GM21381 (cell line): ENCODE measurements around the gene IFI27L2.
A peak's percentile ranks its signal among the peaks of the same experiment; 100 is the strongest.

Source experiments
- ATAC-seq: cut with Tn5 transposase; IDR thresholded peaks from one replicate; pipeline ENCODE4 v1.9.1; 2021; ENCODE audit warnings: mild to moderate bottlenecking, moderate library complexity; ENCODE audit not compliant: unreplicated experiment

IFI27L2 gene

GRCh38 chr14:94153750-94154342 is 24.4 kb upstream of the IFI27L2 start:
- ATAC-seq = no peak

- no peak for ATAC-seq
Measured at GRCh38 chr14:94152676-94153075, 23.3 kb upstream of the IFI27L2 start.

- no peak for ATAC-seq
Measured at GRCh38 chr14:94145902-94146527, 16.6 kb upstream of the IFI27L2 start.

GRCh38 chr14:94144765-94145164 is 15.4 kb upstream of the IFI27L2 start:
- ATAC-seq = no peak

- no peak for ATAC-seq
Measured at GRCh38 chr14:94143711-94144110, 14.3 kb upstream of the IFI27L2 start.

GRCh38 chr14:94143239-94143638 is 13.8 kb upstream of the IFI27L2 start:
- ATAC-seq = no peak

GRCh38 chr14:94142836-94143235 is 13.4 kb upstream of the IFI27L2 start:
- ATAC-seq = no peak

GRCh38 chr14:94142247-94142646 is 12.8 kb upstream of the IFI27L2 start:
- no peak for ATAC-seq

GRCh38 chr14:94139421-94139820 is 10.0 kb upstream of the IFI27L2 start:
- ATAC-seq = no peak

- ATAC-seq = no peak
Measured at GRCh38 chr14:94139006-94139405, 9.6 kb upstream of the IFI27L2 start.

GRCh38 chr14:94138251-94138650 is 8.8 kb upstream of the IFI27L2 start:
- ATAC-seq = no peak

GRCh38 chr14:94136575-94137331 is 7.3 kb upstream of the IFI27L2 start:
- peak; percentile 88 for ATAC-seq

- ATAC-seq = no peak
Measured at GRCh38 chr14:94135476-94135875, 6.1 kb upstream of the IFI27L2 start.

GRCh38 chr14:94132285-94132887 is 3.0 kb upstream of the IFI27L2 start:
- ATAC-seq = no peak

- no peak for ATAC-seq
Measured at GRCh38 chr14:94129758-94130414, 482 bp upstream of the IFI27L2 start.

GRCh38 chr14:94128216-94128839 is 1.1 kb downstream of the IFI27L2 start:
- ATAC-seq = no peak

- ATAC-seq = no peak
Measured at GRCh38 chr14:94127330-94127729, 2.1 kb downstream of the IFI27L2 start.

- ATAC-seq = no peak
Measured at GRCh38 chr14:94126800-94127199, 2.6 kb downstream of the IFI27L2 start.

GRCh38 chr14:94126419-94126677 is 3.1 kb downstream of the IFI27L2 start:
- ATAC-seq = no peak

- ATAC-seq = no peak
Measured at GRCh38 chr14:94125659-94126418, 3.6 kb downstream of the IFI27L2 start.
